ENCODE results near the gene MOCOS. TPM values are rescaled to one million over a fixed set of nuclear protein-coding genes. Genes with fewer than 3 reads are reported as not detected.
A peak's percentile ranks its signal among the peaks of the same experiment; 100 is the strongest.

MOCOS gene
- total and polyA plus RNA-seq, 2 donors from 2014 or later = 1.1 to 5.8 TPM

DNA sequence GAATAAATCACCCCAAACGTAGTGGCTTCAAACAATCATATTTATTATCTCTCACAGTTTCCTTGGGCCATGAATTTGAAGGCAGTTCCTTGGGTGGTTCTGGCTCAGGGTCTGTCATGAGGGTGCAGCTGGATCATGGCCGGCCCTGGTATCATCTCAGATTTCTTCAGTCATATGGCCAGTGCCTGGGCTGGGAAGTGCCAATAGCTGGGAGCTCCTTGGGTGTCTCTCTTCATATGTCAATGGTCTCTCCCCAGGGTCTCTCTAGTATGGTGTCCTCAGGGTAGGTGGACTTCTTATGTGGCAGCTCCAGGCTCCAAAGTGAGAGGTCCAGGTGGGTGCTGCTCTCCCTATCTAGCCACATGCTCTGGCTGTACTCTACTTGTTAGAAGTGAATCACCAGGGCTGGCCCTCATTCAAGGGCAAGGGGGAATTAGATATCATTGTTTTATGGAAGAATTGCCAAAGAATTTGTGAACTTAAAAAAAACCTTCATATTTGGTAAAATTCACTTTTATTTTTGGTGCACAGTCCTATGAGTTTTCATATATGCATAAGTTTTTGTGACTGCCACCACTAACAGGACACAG is 125.6 kb downstream of the MOCOS start:
- no peak overlapping the region for H3K4me3 ChIP-seq (ENCODE audit: low read length in 3 of 3)
- no peaks in the 10 kb centered on the region for H3K27me3 ChIP-seq (ENCODE audit: control insufficient read depth, insufficient read depth, low read length)
- H3K36me3 ChIP-seq (ENCODE audit: control insufficient read depth in 2 of 3, insufficient read depth in 3 of 3, low read length in 3 of 3) = no peaks in the 10 kb centered on the region
- no peak for TF ChIP-seq CTCF (IDR thresholded peaks at IDR 0.05; ENCODE audit: borderline replicate concordance, extremely low read depth, insufficient read depth)
- H3K9ac ChIP-seq (ENCODE audit: low read length in 3 of 3) = no peak overlapping the region
- FAIRE-seq (no peak), DNase-seq (no peak)
- peaks cover 0 to 45% (median 40%) of the 10 kb centered on the region in 3 donors for H3K4me1 ChIP-seq (ENCODE audit: control insufficient read depth in 2 of 3, insufficient read depth in 2 of 3, low read depth in 1 of 3, low read length in 3 of 3)
- H3K9me3 ChIP-seq (ENCODE audit: control insufficient read depth in 2 of 3, insufficient read depth in 1 of 3, low read length in 3 of 3) = no peaks in the 10 kb centered on the region
- peak overlapping the region in 1 of 2 donors; percentile 20 for H3K27ac ChIP-seq (ENCODE audit: low read depth in 2 of 2, low read length in 2 of 2)
- intact Hi-C loops (cut with DNase I) = no loop called here

DNA sequence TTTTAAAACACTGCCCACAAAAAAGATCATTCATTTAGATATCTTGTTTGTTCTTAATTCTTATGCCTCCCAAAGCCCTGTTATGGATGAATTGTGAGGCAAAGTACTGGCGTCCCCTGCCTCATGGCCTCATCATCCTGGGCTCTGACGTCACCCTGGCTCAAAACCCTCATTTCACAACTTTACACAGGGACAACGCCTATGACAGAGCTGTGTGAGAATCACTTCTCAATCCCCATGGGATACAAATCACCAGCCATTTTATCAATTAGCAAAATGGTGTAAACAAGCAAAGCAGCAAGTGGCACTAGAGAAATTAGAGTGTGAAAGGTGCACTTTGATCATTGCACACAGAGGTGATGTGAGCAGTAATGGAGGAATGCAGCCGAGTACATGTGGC is 126.8 kb downstream of the MOCOS start:
- H3K9me3 ChIP-seq (ENCODE audit: control insufficient read depth in 2 of 3, insufficient read depth in 1 of 3, low read length in 3 of 3) = no peaks in the 10 kb centered on the region
- H3K4me3 ChIP-seq (ENCODE audit: low read length in 3 of 3) = no peak overlapping the region
- H3K9ac ChIP-seq (ENCODE audit: low read length in 3 of 3) = no peak overlapping the region
- intact Hi-C loops (cut with DNase I) = no loop called here
- peaks cover 0 to 40% (median 35%) of the 10 kb centered on the region in 3 donors for H3K4me1 ChIP-seq (ENCODE audit: control insufficient read depth in 2 of 3, insufficient read depth in 2 of 3, low read depth in 1 of 3, low read length in 3 of 3)
- DNase-seq = no peak
- no peaks in the 10 kb centered on the region for H3K27me3 ChIP-seq (ENCODE audit: control insufficient read depth, insufficient read depth, low read length)
- no peaks in the 10 kb centered on the region for H3K36me3 ChIP-seq (ENCODE audit: control insufficient read depth in 2 of 3, insufficient read depth in 3 of 3, low read length in 3 of 3)
- no peak for TF ChIP-seq CTCF (IDR thresholded peaks at IDR 0.05; ENCODE audit: borderline replicate concordance, extremely low read depth, insufficient read depth)
- peak overlapping the region in 1 of 2 donors; percentile 30 for H3K27ac ChIP-seq (ENCODE audit: low read depth in 2 of 2, low read length in 2 of 2)
- FAIRE-seq = no peak

DNA sequence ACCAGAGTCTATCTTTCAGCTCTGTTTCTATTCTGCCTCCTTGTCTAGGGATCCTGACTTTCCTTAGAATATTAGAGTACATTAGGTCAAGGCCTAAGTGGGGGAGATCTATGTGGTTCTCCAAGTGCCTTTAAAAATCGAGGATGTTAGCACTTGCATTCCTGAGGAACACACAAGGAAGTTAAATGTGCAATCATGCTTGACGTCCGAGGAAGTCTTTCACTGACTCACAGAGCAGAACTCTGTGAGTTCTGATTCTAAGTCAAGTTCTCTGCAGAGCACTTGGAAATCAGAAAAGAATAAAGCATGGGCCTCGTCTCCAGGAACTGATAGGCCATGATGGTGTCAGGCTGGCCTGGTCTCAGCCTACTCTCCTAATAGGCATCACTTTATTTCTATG is 127.5 kb downstream of the MOCOS start:
- DNase-seq (peak in 2 of 5 donors; percentile 71 to 79), FAIRE-seq (peak; percentile 35)
- Histone ChIP-seq H3K4me3 (ENCODE audit: low read length in 3 of 3) (no peak overlapping the region), H3K9ac (ENCODE audit: low read length in 3 of 3) (no peak overlapping the region), H3K36me3 (ENCODE audit: control insufficient read depth in 2 of 3, insufficient read depth in 3 of 3, low read length in 3 of 3) (no peaks in the 10 kb centered on the region), H3K4me1 (ENCODE audit: control insufficient read depth in 2 of 3, insufficient read depth in 2 of 3, low read depth in 1 of 3, low read length in 3 of 3) (peaks cover 0 to 33% (median 29%) of the 10 kb centered on the region in 3 donors), H3K9me3 (ENCODE audit: control insufficient read depth in 2 of 3, insufficient read depth in 1 of 3, low read length in 3 of 3) (no peaks in the 10 kb centered on the region), H3K27me3 (ENCODE audit: control insufficient read depth, insufficient read depth, low read length) (no peaks in the 10 kb centered on the region), H3K27ac (ENCODE audit: low read depth in 2 of 2, low read length in 2 of 2) (peak overlapping the region in 1 of 2 donors; percentile 45)
- TF ChIP-seq CTCF (IDR thresholded peaks at IDR 0.05; ENCODE audit: borderline replicate concordance, extremely low read depth, insufficient read depth) = no peak
- intact Hi-C loops (cut with DNase I) = no loop called here

GRCh38 chr18:36315736-36316135 is 128.4 kb downstream of the MOCOS start:
- DNase-seq (peak in 1 of 5 donors; percentile 57), FAIRE-seq (no peak)
- no peak overlapping the region for H3K4me3 ChIP-seq (ENCODE audit: low read length in 3 of 3)
- peak overlapping the region; percentile 9 to 69 for H3K27ac ChIP-seq (ENCODE audit: low read depth in 2 of 2, low read length in 2 of 2)
- no peaks in the 10 kb centered on the region for H3K9me3 ChIP-seq (ENCODE audit: control insufficient read depth in 2 of 3, insufficient read depth in 1 of 3, low read length in 3 of 3)
- peak overlapping the region in 1 of 3 donors; percentile 53 for H3K9ac ChIP-seq (ENCODE audit: low read length in 3 of 3)
- intact Hi-C loops (cut with DNase I) = no loop called here
- no peaks in the 10 kb centered on the region for H3K27me3 ChIP-seq (ENCODE audit: control insufficient read depth, insufficient read depth, low read length)
- H3K36me3 ChIP-seq (ENCODE audit: control insufficient read depth in 2 of 3, insufficient read depth in 3 of 3, low read length in 3 of 3) = no peaks in the 10 kb centered on the region
- no peak for TF ChIP-seq CTCF (IDR thresholded peaks at IDR 0.05; ENCODE audit: borderline replicate concordance, extremely low read depth, insufficient read depth)
- H3K4me1 ChIP-seq (ENCODE audit: control insufficient read depth in 2 of 3, insufficient read depth in 2 of 3, low read depth in 1 of 3, low read length in 3 of 3) = peaks cover 0 to 29% (median 28%) of the 10 kb centered on the region in 3 donors
